GM21723 (cell line): ENCODE measurements around the gene BDNF.

ENCODE experiments used
- ATAC-seq: cut with Tn5 transposase; IDR thresholded peaks from one replicate; pipeline ENCODE4 v1.9.1; 2021; ENCODE audit warnings: mild to moderate bottlenecking, moderate library complexity; ENCODE audit not compliant: unreplicated experiment

The BDNF gene

DNA sequence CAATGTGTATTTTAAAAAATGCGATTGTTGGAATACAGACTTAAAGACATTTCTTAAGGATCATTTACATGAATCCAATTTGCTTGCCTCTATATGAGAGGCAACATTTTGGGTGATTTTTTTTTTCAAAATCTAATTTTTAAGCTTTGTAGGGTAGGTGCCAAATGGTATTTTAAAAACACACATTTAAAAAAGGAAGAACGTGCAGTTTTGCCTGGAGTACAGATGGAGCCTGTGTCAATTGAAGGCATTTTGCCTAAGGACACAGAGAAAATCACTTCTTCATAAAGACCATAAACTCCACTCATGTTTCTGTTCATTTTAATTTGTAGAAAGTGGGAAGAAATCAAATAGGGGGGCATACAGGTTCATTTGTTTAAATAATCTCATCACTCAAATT is 91.3 kb downstream of the BDNF start:
- ATAC-seq = no peak

DNA sequence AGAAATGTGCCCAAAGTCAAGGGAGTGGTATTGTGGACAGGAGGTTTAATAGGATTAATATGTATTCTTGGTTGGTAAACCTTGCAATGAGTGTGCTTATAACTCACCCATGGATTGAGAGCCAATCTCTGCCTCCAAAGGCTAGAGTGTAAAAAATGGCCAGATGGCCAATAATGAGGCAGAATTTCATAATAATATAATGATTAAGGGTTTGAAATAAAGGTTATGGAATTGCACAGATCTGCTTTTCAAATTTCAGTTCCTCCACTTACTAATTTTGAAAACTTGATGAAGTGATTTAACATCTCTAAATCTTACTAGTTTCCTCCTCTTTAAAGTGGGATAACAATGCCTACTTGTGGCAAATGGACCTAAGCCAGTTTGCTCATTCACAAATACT is 94.8 kb downstream of the BDNF start:
- ATAC-seq = no peak
